Osteoblast (primary cell): ENCODE data around the gene ZNF169. TPM values are rescaled to one million over a fixed set of nuclear protein-coding genes. Genes with fewer than 3 reads are reported as not detected.
A peak's percentile ranks its signal among the peaks of the same experiment; 100 is the strongest.

Experiments
- DNase-seq: peaks from one replicate; pipeline ENCODE4 v3.0.0; 2011; ENCODE audit warnings: low spot score, mixed read lengths; ENCODE audit not compliant: insufficient read length; ENCODE audit errors: missing footprints
- H2AFZ ChIP-seq: 2 replicates; pipeline ENCODE4 v1.6.0; 2011; ENCODE audit warnings: mild to moderate bottlenecking, low read length
- H3K27ac ChIP-seq: 2 replicates; pipeline ENCODE4 v1.5.1; 2011; ENCODE audit warnings: mild to moderate bottlenecking, low read depth, low read length, moderate library complexity
- H3K27me3 ChIP-seq: 2 replicates; pipeline ENCODE4 v1.6.0; 2012; ENCODE audit warnings: mild to moderate bottlenecking, control low read depth, inconsistent platforms, low read length, moderate library complexity; ENCODE audit not compliant: insufficient read depth
- H3K36me3 ChIP-seq: 2 replicates; pipeline ENCODE4 v1.5.1; 2011; ENCODE audit warnings: mild to moderate bottlenecking, low read length, control low read depth, moderate library complexity; ENCODE audit not compliant: insufficient read depth
- H3K4me1 ChIP-seq: 2 replicates; pipeline ENCODE4 v1.5.1; 2011; ENCODE audit warnings: mild to moderate bottlenecking, low read length, control low read depth, moderate library complexity; ENCODE audit not compliant: insufficient read depth
- H3K4me2 ChIP-seq: 2 replicates; pipeline ENCODE4 v1.6.0; 2011; ENCODE audit warnings: mild to moderate bottlenecking, low read length; ENCODE audit not compliant: insufficient read depth
- H3K4me3 ChIP-seq: fragments of 200-600 bp; sonication (generic); 3 replicates; pipeline ENCODE4 v1.5.1; 2012; ENCODE audit warnings: mild to moderate bottlenecking, low read length, inconsistent platforms; ENCODE audit not compliant: insufficient read depth
- H3K79me2 ChIP-seq: 2 replicates; pipeline ENCODE4 v1.6.0; 2012; ENCODE audit warnings: mild to moderate bottlenecking, low read length, control low read depth, inconsistent platforms; ENCODE audit not compliant: insufficient read depth
- H3K9me3 ChIP-seq: 2 replicates; pipeline ENCODE4 v1.5.1; 2011; ENCODE audit warnings: low read depth, low read length, control low read depth
- H4K20me1 ChIP-seq: 2 replicates; pipeline ENCODE4 v1.6.0; 2012; ENCODE audit warnings: mild to moderate bottlenecking, low read length, control low read depth; ENCODE audit not compliant: insufficient read depth
- CTCF ChIP-seq: IDR thresholded peaks from 2 replicates; pipeline ENCODE4 v1.5.1; 2011; ENCODE audit warnings: mild to moderate bottlenecking, low read depth, low read length, moderate library complexity; ENCODE audit errors: extremely low read depth
- total RNA-seq: library from RNA; depleted of rRNA; stranded (reverse); fragments of >200 nt; gene quantifications from 2 replicates; pipeline ENCODE4 v1.2.3, GENCODE V29; 2012

The ZNF169 gene
- total RNA-seq, 1 donor: 4.0 TPM

GRCh38 chr9:94281101-94281500 lies 22.0 kb downstream of the ZNF169 start:
- Histone ChIP-seq H3K79me2 (no peaks in the 10 kb centered on the region), H4K20me1 (no peaks in the 10 kb centered on the region), H2AFZ (no peak overlapping the region), H3K4me3 (no peak overlapping the region), H3K4me2 (no peak overlapping the region), H3K4me1 (peaks cover 6% of the 10 kb centered on the region), H3K36me3 (peaks cover 12% of the 10 kb centered on the region), H3K9me3 (no peaks in the 10 kb centered on the region), H3K27me3 (no peaks in the 10 kb centered on the region), H3K27ac (no peak overlapping the region)
- no peak for TF ChIP-seq CTCF
- no peak for DNase-seq

GRCh38 chr9:94286116-94286515 lies 27.0 kb downstream of the ZNF169 start:
- H3K36me3 ChIP-seq: no peaks in the 10 kb centered on the region
- no peak overlapping the region for H3K4me3 ChIP-seq
- H3K4me1 ChIP-seq: no peaks in the 10 kb centered on the region
- TF ChIP-seq CTCF: no peak
- H3K79me2 ChIP-seq: no peaks in the 10 kb centered on the region
- peak; percentile 70 for DNase-seq
- no peak overlapping the region for H3K27ac ChIP-seq
- H3K4me2 ChIP-seq: no peak overlapping the region
- no peaks in the 10 kb centered on the region for H4K20me1 ChIP-seq
- H3K27me3 ChIP-seq: no peaks in the 10 kb centered on the region
- no peak overlapping the region for H2AFZ ChIP-seq
- H3K9me3 ChIP-seq: no peaks in the 10 kb centered on the region

- no peaks in the 10 kb centered on the region for H3K79me2 ChIP-seq
- peaks cover 3% of the 10 kb centered on the region for H3K36me3 ChIP-seq
- H3K27ac ChIP-seq: no peak overlapping the region
- no peak for TF ChIP-seq CTCF
- H3K4me3 ChIP-seq: no peak overlapping the region
- no peak overlapping the region for H2AFZ ChIP-seq
- H3K27me3 ChIP-seq: no peaks in the 10 kb centered on the region
- H4K20me1 ChIP-seq: no peaks in the 10 kb centered on the region
- peaks cover 12% of the 10 kb centered on the region for H3K4me1 ChIP-seq
- DNase-seq: no peak
- H3K4me2 ChIP-seq: no peak overlapping the region
- no peaks in the 10 kb centered on the region for H3K9me3 ChIP-seq
Observed at GRCh38 chr9:94287877-94288513, 28.9 kb downstream of the ZNF169 start.

- H4K20me1 ChIP-seq: no peaks in the 10 kb centered on the region
- no peak for DNase-seq
- H2AFZ ChIP-seq: no peak overlapping the region
- TF ChIP-seq CTCF: no peak
- no peaks in the 10 kb centered on the region for H3K79me2 ChIP-seq
- H3K36me3 ChIP-seq: peaks cover 4% of the 10 kb centered on the region
- peaks cover 12% of the 10 kb centered on the region for H3K4me1 ChIP-seq
- H3K9me3 ChIP-seq: no peaks in the 10 kb centered on the region
- no peak overlapping the region for H3K4me2 ChIP-seq
- no peak overlapping the region for H3K27ac ChIP-seq
- H3K27me3 ChIP-seq: no peaks in the 10 kb centered on the region
- no peak overlapping the region for H3K4me3 ChIP-seq
Observed at GRCh38 chr9:94289691-94290090, 30.6 kb downstream of the ZNF169 start.
